Measurements from ENCODE around the gene HIVEP1.

Gene HIVEP1

DNA sequence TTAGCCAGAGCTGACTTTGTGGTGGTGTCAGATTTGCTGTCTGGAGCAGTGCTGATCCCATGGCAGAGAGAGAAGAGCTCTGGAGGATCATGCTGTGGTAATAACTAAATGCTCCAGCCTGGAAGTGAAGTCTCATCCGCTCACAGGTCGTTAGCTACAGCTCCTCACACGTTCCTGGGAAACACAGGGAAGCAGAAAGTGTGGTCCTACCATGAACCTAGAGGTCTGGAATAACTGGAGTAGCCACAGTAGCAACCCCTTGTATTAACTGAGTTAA lies 2.7 kb downstream of the HIVEP1 start:
- in situ Hi-C loops (cut with HindIII; ENCODE audit: low sequenced_read_pairs) = no loop called here

DNA sequence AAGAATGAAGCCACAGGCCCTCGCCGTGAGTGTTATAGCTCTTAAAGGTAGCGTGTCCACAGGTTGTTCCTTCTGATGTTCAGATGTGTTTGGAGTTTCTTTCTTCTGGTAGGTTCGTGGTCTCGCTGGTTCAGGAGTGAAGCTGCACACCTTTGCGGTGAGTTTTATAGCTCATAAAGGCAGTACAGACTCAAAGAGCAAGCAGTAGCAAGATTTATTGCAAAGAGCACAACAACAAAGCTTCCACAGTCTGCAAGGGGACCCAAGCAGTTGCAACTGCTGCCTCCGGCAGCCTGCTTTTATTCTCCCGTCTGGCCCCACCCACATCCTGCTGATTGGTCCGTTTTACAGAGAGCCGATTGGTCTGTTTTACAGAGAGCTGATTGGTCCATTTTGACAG lies 5.2 kb downstream of the HIVEP1 start:
- in situ Hi-C loops (cut with HindIII; ENCODE audit: low sequenced_read_pairs) = no loop called here

- in situ Hi-C loops (cut with HindIII; ENCODE audit: low sequenced_read_pairs) = no loop called here
Observed at GRCh38 chr6:12017876-12018401, 5.8 kb downstream of the HIVEP1 start.

- in situ Hi-C loops (cut with HindIII; ENCODE audit: low sequenced_read_pairs) = no loop called here
Observed at GRCh38 chr6:12020187-12020791, 8.2 kb downstream of the HIVEP1 start.

GRCh38 chr6:12022481-12022880 lies 10.4 kb downstream of the HIVEP1 start:
- in situ Hi-C loops (cut with HindIII; ENCODE audit: low sequenced_read_pairs) = no loop called here

DNA sequence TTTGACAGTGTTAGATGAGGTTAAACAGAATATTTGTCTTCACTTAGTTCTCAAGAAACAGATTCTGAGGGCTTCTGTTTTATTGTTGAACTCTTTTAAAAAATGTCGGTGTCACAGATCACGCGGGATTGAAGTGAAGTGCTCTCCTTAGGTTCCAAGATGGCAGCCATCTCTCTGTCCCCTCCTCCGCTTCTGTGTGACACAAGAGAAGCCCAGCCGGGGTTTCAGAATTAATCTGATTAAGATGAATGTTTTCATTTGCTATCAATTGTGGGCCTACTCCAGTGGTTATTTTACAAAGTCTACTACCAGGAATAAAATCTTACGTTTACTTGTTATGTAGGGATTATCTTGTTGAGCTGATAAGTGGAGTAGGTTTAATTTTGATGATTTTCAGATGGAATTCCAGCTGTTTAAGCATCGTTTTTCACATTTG lies 10.9 kb downstream of the HIVEP1 start:
- in situ Hi-C loops (cut with HindIII; ENCODE audit: low sequenced_read_pairs) = no loop called here

GRCh38 chr6:12024216-12024615 lies 12.1 kb downstream of the HIVEP1 start:
- in situ Hi-C loops (cut with HindIII; ENCODE audit: low sequenced_read_pairs) = no loop called here

- in situ Hi-C loops (cut with HindIII; ENCODE audit: low sequenced_read_pairs) = no loop called here
Observed at GRCh38 chr6:12024699-12025434, 12.8 kb downstream of the HIVEP1 start.

DNA sequence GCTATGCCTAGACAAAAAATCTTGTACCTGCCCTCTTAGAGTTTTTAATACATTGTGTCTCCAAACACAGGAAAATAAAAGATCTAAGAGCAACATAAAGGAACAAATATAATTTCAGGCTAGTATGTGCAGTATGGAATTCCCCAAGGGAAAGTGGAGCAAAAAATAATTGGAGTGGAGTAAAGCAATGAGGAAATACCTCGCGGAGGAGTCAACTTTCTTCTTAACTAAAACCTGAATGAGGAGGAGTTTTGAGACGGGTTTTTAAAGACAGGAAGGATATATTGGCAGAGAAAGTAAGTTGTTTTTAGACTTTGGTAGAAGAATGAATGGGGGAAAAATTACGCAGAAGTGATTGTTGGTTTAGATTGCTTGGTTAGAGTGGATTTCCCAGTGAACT lies 14.0 kb downstream of the HIVEP1 start:
- in situ Hi-C loops (cut with HindIII; ENCODE audit: low sequenced_read_pairs) = no loop called here

GRCh38 chr6:12026833-12027232 lies 14.7 kb downstream of the HIVEP1 start:
- in situ Hi-C loops (cut with HindIII; ENCODE audit: low sequenced_read_pairs) = no loop called here

- in situ Hi-C loops (cut with HindIII; ENCODE audit: low sequenced_read_pairs) = no loop called here
Observed at GRCh38 chr6:12028213-12028612, 16.1 kb downstream of the HIVEP1 start.

DNA sequence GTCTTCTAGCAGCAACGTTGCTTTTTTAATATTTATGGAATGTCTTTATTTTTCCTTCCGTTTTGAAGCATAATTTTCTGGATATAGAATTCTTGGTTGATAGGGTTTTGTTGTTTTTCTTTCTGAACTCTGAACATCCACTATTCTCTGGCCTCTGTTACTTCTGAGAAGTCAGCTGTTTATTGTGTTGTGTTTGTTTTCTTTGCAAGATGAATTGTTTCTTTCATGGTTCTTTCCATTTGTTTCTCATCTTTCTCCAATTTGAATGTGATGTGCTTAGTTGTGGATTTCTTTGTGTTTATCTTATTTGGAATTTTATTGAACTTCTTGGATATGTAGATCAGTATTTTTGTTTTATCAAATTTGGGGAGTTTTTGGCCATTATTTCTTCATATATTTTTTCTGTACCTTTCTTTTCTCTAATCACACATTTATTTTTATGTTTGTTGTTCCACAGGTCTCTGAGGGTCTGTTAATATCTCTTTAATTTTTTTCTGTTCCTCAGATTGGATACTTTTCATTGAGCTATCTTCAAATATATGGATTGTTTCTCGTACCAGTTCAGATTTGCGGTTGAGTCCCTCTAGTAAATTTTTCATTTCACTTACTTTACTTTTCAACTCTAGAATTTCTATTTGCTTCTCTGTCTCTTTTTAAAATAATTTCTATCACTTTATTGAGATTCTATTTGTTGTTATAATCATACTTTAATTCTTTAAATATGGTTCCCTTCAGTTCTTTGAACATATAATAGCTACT lies 18.0 kb downstream of the HIVEP1 start:
- in situ Hi-C loops (cut with HindIII; ENCODE audit: low sequenced_read_pairs) = no loop called here

- in situ Hi-C loops (cut with HindIII; ENCODE audit: low sequenced_read_pairs) = no loop called here
Observed at GRCh38 chr6:12030993-12031550, 19.0 kb downstream of the HIVEP1 start.

- in situ Hi-C loops (cut with HindIII; ENCODE audit: low sequenced_read_pairs) = no loop called here
Observed at GRCh38 chr6:12032783-12033573, 20.9 kb downstream of the HIVEP1 start.

DNA sequence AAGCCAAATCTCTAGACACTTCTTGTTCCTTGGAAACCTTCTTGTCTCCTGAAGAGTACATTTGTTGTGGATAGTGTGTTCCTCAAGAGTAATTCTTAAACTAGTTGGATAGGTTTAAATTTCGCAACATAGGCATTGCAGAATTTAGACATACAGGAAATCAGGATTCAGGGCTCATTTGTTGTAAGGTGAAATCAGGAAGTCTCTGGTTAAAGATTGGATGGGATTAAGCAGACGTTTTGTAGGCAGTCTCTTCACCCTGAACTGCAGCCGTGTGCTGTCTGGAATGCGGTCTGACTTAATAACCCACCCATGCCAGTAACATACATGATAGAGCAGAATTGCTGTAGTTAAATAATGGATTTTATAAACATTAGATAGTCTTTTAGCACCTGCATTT lies 21.7 kb downstream of the HIVEP1 start:
- in situ Hi-C loops (cut with HindIII; ENCODE audit: low sequenced_read_pairs) = no loop called here

DNA sequence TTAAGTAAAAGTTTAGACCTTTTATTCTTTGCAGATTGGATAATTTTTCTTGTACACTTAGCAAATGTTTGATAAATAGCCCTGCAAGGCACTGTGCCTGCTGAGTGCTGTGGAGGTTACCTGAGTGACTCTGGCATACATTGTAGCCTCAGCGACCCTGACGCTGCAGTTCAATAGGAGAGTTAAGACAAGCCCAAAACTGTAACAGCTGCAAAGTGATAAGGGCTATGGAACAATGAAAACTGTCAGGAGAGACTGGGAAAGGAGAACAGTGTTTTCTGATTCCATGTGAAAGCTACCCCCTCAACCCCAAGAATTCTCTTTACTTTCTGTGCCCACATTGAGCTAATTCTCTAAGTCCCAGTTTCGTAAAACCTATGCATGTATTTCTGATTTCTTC lies 22.2 kb downstream of the HIVEP1 start:
- in situ Hi-C loops (cut with HindIII; ENCODE audit: low sequenced_read_pairs) = no loop called here

DNA sequence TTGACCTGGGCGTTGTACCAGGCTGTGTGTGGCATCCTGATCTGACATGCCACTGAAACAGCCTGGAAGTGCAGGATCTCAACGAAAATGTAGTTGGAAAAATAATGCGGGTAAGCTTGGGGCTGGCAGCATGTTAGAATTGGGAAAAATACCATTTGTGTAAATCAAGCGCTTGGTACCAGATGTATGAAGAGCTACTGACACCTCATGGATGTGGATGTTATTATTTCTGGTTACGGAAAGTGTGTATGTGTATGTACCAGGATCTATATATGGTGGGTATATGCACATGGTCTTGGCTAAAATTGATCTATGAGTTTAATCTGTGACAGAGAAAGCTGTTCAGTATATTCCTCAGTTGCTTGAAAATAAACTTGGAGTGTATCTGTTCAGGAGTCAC lies 22.7 kb downstream of the HIVEP1 start:
- in situ Hi-C loops (cut with HindIII; ENCODE audit: low sequenced_read_pairs) = no loop called here

DNA sequence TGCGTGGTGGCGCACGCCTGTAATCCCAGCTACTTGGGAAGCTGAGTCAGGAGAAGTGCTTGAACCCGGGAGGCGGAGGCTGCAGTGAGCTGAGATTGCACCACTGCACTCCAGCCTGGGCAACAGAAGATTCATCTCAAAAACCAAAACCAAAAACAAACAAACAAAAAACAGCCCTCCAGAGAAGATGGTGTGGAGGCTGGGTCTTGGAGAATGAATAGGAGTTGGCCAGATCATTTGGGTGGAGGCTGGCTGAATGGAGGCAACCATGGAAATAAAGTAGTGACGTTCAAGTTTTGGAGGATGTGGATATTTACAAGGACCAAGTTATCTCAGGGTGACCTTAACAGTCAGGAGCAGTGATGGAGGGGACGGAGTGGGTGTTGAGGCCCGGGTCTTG lies 24.7 kb downstream of the HIVEP1 start:
- in situ Hi-C loops (cut with HindIII; ENCODE audit: low sequenced_read_pairs) = no loop called here

DNA sequence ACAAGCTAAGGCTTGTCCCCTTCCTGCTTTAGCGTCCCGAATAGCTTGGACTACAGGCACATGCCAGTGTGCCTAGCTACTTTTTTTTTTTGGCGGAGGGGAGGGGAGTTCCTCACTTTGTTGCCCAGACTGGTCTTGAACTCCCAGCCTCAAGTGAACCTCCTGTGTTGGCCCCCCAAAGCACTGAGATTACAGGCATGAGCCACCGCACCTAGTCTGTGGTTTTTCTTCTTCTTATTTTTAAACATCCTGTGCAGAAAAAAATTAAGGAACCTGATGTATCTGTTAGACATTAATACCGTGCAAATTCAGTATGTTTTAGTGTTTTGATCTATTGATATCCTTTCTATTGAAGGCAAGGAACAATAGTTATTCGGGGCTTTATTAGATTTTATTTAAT lies 25.7 kb downstream of the HIVEP1 start:
- in situ Hi-C loops (cut with HindIII; ENCODE audit: low sequenced_read_pairs) = no loop called here

GRCh38 chr6:12039540-12040459 lies 27.7 kb downstream of the HIVEP1 start:
- in situ Hi-C loops (cut with HindIII; ENCODE audit: low sequenced_read_pairs) = no loop called here
